Measurements from ENCODE around the gene SETD7. TPM values are rescaled to one million over a fixed set of nuclear protein-coding genes. Genes with fewer than 3 reads are reported as not detected.

SETD7 gene
- 38.8 and 63.3 TPM in 2 replicates for total RNA-seq

GRCh38 chr4:139556071-139556723 lies at the start of gene SETD7:
Gene SETD7 (minus strand): TSS chr4:139556219. CDS start chr4:139556137, 82 bp downstream.
- peak; percentile 79 to 86 for DNase-seq (ENCODE audit: low read depth in 2 of 2)

DNA sequence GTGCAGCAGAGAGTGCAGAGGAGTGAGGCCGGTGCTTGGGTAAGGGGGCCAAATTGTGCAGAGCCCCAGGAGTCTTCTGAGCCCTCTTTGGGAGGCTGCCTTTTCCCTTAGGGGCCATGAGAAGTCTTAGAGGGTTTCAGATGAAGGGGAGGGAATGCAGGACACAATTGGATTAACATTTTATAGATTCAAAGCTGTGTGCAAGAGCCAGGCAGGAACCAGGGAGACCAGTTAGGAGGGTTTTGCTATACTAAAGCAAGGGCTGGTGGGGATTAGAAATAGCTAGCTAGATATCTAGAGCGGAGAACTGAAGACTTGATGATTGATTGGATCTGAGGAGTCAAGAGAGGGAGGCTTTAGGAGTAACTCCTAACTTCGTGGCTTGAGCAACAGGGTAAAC lies 49.5 kb upstream of the SETD7 start:
- DNase-seq (ENCODE audit: low read depth in 2 of 2): no peak

- peak; percentile 60 to 75 for DNase-seq (ENCODE audit: low read depth in 2 of 2)
Measured at GRCh38 chr4:139603576-139604410, 47.8 kb upstream of the SETD7 start.

GRCh38 chr4:139602776-139603360 lies 46.8 kb upstream of the SETD7 start:
- no peak for DNase-seq (ENCODE audit: low read depth in 2 of 2)

GRCh38 chr4:139600662-139601061 lies 44.6 kb upstream of the SETD7 start:
- DNase-seq (ENCODE audit: low read depth in 2 of 2): peak in 1 of 2 donors; percentile 10

DNA sequence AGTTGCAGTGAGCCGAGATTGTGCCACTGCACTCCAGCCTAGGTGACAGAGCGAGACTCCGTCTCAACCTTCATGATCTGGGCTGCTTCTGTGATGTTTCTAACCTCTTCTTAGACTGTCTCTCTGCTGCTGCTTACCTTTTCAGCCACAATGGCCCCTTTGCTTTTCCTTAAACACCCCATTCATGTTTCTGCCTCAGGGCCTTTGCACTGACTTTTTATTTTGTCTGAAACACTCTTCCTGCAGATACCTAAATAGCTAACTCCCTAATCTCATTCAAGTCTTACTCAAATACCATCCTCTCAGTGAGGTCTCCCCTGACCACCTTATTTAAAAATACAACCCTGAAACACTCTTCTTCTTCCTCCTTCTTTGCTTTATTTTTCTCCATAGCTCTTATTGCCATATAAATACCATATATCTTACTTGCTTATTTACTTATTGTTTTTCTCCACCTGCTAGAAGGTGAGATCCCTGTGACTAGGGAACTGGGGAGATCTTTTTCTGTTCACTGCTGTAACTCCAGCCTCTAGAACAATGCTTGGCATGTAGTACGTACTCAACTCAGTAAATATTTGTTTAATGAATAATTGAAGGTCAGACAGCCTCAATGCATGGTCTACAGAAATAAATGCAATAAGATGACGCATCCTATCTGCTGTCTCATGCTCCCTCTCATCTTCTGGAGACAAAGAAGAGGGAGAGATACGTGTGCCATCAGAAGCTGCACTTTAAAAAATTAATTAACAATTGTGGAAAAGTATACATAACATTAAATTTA lies 43.8 kb upstream of the SETD7 start:
- DNase-seq (ENCODE audit: low read depth in 2 of 2): peak in 1 of 2 donors; percentile 16

DNA sequence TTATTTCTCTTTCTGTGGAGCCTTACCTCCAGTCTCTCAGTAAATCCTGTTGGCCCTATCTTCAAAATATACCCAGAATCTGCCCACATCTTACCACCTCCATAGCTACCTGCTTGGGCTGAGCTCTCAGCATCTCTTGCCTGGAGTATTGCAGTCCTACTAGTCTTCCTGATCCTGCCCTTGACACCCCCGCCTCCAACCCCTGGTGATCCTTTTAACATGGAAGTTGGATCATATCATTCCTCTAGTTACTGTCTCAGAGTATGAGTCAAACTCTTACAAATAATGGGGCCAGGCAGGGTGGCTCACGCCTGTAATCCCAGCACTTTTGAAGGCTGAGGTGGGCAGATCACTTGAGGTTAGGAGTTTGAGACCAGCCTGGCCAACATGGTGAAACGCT lies 43.1 kb upstream of the SETD7 start:
- no peak for DNase-seq (ENCODE audit: low read depth in 2 of 2)

DNA sequence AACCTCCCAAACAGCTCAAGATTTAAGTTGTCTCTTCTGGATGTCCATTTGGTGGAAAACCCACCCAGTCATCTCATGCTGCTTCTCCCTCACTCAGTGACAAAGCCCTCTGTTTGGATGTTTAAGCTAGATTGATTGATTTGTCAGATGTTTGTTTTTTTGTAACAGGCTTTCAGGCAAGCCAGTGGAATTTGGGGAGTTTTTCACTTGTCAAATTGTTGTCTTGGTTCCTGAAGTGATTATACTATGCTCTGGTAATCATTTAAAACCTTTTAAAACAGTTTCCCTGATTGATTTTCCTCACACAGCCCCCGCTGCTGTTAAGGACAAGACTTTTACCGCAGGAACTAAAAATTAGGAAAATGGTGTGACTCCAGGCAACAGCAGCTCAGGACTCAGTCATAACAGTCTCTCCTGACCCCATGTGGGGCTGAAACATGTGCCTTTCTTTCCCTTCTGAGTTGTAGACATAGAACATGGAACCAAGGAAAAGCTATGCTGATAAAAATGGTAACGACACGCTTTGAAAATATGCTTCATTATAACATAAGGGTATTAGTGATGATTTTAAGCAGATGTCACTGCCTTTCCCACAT lies 40.8 kb upstream of the SETD7 start:
- no peak for DNase-seq (ENCODE audit: low read depth in 2 of 2)

DNA sequence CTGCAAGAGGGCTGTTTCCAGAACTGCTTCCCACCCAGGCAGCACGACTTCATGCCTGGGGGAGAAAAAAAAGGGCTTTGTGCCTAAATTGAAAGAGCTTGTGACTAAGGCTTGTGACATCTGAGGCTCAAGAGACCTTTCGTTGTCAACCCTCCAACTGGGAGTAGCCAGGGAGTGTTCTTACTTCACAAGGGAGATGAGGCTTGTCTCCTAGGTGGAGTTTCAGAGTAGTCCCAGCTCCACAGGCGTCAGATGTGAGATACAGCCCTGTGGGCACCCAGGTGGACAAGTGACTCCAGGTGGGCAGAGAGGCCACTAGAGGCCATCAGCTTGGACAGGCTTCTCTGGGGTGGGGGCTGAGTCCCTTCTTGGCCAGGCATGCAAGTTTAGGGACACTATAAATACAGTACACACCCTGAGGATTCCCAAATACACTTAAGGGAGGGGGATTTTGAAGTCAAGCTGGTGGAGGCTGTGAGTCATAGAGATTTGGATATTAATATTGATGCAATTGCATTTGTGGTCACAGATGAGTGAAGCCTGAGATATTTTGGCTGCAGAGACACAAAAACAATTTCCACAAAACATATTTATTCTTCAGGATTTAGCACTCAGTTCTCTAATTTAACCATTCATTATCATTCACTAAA lies 40.1 kb upstream of the SETD7 start:
- DNase-seq (ENCODE audit: low read depth in 2 of 2): no peak

DNA sequence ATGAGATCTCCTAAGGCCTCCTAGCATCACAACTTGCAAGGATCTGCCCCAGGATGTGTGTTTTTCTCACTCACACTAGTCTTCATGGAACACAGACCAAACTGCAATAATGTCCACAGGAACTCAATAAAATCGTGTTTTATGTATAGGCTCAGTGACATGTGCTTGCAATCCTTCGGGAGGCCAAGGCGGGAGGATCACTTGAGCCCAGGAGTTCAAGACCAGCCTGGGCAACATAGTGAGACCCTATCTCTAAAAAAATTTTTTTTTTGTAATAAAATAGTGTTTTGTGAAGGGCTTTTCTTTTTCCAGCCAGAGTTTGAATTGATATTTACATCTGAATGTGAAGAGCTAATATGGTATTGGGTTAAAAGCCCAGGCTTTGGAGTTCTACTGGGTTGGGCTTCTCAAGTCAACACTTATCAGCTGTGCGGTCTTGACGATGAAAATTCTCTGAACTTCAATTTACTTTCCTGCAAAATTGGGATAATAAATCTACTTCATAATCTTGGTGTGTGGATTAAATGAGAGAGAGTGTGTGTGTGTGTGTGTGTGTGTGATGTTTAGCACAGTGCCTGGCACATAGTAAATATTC lies 38.7 kb upstream of the SETD7 start:
- no peak for DNase-seq (ENCODE audit: low read depth in 2 of 2)

DNA sequence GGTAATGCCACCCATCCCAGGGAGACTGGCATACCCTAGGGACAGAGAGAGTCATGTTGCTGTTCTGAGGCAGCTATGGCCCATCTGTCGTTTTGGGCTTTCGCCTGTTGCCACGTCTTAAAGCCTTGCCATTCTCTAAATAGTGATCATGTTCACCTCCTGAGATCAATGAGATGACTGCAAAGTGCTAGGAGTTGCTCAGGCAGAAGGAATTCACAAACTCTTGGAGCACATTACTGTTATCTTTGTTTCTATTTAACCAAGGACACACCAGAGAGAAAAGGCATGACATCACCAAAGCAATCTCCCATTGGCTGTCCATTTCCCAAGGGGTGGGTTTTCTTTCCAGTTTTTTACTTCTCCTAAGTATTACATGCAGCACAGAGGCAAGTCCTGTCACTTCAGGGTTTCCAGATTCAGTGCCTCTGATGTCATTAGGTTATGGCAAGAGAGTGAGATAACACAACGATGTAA lies 37.1 kb upstream of the SETD7 start:
- DNase-seq (ENCODE audit: low read depth in 2 of 2): no peak

- DNase-seq (ENCODE audit: low read depth in 2 of 2): peak in 1 of 2 donors; percentile 15
Measured at GRCh38 chr4:139589336-139590018, 33.5 kb upstream of the SETD7 start.

DNA sequence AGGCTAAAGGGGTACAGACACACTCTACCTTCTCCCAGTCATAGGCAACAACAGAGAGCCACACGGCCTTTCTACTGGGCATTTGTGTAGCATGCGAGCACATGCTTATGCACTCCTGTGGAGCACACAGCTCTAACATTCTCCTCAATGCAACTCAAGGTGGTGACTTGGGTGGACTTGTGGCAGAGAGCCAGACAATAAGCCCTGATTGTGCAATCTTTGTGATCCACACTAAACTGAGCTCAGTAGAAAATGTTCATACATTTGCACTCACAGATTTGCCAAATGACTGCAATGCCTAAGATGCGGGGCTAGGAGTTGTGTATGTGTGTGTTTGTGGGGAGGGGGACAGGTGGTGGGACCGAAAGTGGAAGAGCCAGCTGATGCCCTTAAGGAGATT lies 31.4 kb upstream of the SETD7 start:
- no peak for DNase-seq (ENCODE audit: low read depth in 2 of 2)

DNA sequence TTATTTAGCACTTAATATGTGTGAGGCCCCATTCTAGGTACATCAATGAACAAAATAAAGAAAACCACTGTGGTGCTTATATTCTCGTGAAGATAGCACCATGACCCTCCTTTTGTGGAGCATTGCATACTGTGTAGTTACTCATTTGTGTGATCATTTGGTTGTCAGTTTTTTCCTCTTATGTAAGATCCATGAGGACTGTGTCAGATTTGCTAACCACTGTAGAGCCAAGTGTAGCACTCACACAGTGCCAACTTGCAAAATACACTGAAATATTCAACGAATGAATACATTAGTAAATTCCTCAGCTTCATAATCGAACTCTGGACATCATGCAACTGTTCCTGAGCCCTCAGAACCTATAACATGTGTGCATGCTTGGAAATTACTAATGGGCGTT lies 29.5 kb upstream of the SETD7 start:
- no peak for DNase-seq (ENCODE audit: low read depth in 2 of 2)

DNA sequence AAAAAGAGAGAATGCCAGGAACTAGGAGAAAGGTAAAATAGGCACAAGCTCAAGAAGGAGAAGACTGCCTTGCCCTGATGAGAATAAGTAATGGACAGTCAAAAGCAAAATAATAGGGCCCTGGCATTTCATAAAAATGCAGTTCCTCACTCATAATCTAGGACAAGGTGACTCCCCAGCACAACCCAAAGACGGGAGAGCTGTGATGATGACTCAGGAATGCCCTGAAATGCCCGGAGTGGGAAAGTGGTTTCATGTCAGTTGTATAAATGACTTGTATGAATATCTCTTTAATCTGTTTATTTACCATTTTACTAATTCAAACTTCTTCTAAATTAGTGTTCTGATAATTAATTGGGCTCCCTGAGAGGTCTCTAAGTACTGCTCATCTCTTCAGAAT lies 28.8 kb upstream of the SETD7 start:
- DNase-seq (ENCODE audit: low read depth in 2 of 2): no peak

DNA sequence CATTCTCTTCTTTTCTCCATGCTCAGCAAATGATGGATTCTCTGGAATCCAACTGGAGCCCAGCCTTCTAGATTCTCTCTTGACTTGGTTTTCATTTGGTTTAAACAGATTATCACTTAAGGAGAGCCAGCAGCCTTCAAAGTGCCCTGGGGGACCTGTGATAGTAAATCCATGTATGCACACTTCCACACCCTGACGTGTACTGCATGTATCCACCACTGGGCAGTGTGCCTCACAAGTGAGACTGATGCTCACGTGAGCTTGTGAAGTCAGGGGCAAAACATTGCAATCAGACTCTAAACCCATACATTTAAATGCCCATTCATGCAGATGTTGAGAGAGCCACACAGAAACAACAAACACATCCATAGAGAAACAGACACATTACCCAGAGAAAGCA lies 28.0 kb upstream of the SETD7 start:
- DNase-seq (ENCODE audit: low read depth in 2 of 2): no peak

DNA sequence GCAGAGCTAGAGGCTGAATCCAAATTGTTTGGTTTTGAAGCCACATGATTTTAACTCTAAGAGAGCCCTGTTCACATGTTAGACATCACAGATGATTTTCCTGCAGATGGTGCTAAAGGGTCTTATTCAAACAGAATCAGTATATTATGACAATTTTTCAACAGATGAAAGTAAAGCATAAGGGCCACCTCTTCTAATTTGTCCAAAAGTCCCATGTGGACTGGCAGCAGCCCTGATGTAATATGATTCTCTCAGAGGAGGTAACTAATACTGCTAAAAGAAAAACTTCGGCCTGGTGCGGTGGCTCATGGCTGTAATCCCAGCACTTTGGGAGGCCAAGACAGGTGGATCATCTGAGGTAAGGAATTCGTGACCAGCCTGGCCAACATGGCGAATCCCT lies 26.0 kb upstream of the SETD7 start:
- DNase-seq (ENCODE audit: low read depth in 2 of 2): peak in 1 of 2 donors; percentile 18

DNA sequence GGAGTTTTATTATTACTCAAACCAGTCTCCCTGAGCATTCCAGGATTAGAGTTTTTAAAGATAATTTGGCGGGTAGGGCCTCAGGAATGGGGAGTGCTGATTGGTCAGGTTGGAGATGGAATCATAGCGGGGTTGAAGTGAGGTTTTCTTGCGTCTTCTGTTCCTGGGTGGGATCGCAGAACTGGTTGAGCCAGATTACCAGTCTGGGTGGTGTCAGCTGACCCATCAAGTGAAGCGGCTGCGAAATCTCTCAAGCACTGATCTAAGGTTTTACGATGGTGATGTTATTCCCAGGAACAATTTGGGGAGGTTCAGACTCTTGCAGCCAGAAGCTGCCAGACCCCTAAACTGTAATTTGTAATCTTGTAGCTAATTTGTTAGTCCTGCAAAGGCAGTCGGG lies 25.1 kb upstream of the SETD7 start:
- no peak for DNase-seq (ENCODE audit: low read depth in 2 of 2)

GRCh38 chr4:139576219-139576618 lies 20.2 kb upstream of the SETD7 start:
- DNase-seq (ENCODE audit: low read depth in 2 of 2): peak in 1 of 2 donors; percentile 39

DNA sequence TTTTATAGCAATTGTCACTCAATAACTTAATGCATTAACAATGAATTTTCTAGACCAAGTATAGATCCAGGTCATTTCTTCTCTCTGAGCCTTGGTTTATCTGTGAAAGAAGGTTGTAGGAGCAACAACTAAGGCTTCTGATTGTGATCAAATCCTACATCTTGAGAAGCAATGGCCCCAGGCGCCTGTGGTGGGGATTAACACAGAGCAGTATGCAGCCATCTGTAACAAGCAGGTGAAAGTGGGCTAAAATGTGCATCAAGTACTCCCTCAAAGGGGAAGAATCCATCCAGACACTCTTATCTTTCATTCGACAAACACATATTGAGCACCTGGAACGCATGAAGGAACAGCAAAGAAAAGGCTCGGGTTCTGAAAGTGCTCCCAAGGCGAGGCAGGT lies 19.1 kb upstream of the SETD7 start:
- DNase-seq (ENCODE audit: low read depth in 2 of 2): no peak

Measured in lung microvascular endothelial cell (primary cell).